ENCODE results near the gene PPP1R3E. TPM values are rescaled to one million over a fixed set of nuclear protein-coding genes. Genes with fewer than 3 reads are reported as not detected.

PPP1R3E gene
- total and polyA plus RNA-seq, 2 of the 13 experiments (the other 11 are each of a cell fraction or from before 2014, with no cell fraction given) = 16.5 to 26.5 TPM

DNA sequence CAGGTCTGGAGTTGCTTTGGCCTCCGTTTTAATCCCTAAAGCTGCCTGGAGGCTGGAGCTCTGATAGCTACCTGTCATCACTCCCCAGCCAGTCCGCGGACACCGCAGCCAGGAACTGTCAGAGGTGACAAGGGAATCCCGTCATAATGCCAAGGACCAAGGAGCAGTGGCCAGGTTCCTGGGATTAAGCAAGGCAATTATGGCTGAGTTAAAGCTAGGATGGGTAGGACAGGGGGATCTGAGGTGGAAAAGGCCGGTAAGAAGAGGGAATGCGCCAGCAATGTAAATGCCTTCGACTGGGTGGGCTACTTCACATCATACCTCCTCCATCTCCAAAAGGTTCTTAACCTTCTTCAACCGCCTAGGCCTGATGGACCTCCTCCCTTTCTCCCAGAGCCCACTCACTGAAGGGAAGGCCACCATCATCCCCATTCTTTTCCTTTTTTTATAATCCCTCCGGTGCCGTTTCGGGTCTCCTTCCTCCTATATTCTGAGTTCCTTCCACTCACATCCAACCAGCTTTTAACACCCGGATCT, 1.9 kb downstream of the PPP1R3E start (continued):
- TF ChIP-seq ZNF143 (CRISPR knock-in tag; IDR thresholded peaks at IDR 0.05) = no peak
- TF ChIP-seq ZNF619 (CRISPR knock-in tag; IDR thresholded peaks at IDR 0.05) = no peak
- TF ChIP-seq SCMH1 (CRISPR knock-in tag; IDR thresholded peaks at IDR 0.05; ENCODE audit: borderline replicate concordance) = no peak
- TF ChIP-seq PHB2 (IDR thresholded peaks at IDR 0.05; ENCODE audit: partially characterized antibody) = no peak
- no peak for TF ChIP-seq SOX13 (IDR thresholded peaks at IDR 0.05)
- TF ChIP-seq SOX13 (CRISPR knock-in tag; conservative IDR thresholded peaks at IDR 0.05 in 1 of 2, IDR thresholded peaks at IDR 0.05 in 1 of 2) = no peak
- TF ChIP-seq RAD21 (CRISPR knock-in tag; IDR thresholded peaks at IDR 0.05) = no peak
- TF ChIP-seq, protein P1, sequence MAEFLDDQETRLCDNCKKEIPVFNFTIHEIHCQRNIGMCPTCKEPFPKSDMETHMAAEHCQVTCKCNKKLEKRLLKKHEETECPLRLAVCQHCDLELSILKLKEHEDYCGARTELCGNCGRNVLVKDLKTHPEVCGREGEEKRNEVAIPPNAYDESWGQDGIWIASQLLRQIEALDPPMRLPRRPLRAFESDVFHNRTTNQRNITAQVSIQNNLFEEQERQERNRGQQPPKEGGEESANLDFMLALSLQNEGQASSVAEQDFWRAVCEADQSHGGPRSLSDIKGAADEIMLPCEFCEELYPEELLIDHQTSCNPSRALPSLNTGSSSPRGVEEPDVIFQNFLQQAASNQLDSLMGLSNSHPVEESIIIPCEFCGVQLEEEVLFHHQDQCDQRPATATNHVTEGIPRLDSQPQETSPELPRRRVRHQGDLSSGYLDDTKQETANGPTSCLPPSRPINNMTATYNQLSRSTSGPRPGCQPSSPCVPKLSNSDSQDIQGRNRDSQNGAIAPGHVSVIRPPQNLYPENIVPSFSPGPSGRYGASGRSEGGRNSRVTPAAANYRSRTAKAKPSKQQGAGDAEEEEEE (CRISPR knock-in tag; IDR thresholded peaks at IDR 0.05; ENCODE audit: borderline replicate concordance) = no peak
- TF ChIP-seq NKX3-1 (CRISPR knock-in tag; IDR thresholded peaks at IDR 0.05) = no peak
- no peak for TF ChIP-seq WIZ (CRISPR knock-in tag; IDR thresholded peaks at IDR 0.05)
- TF ChIP-seq SIN3A (IDR thresholded peaks at IDR 0.05; ENCODE audit: borderline replicate concordance, low read depth, low read length) = peak; percentile 67; the same call in 1 of the 2 replicates
- no peak for TF ChIP-seq ZNF563 (CRISPR knock-in tag; IDR thresholded peaks at IDR 0.05)
- no peak for TF ChIP-seq PHF21A (CRISPR knock-in tag; IDR thresholded peaks at IDR 0.05)
- TF ChIP-seq, protein P2, sequence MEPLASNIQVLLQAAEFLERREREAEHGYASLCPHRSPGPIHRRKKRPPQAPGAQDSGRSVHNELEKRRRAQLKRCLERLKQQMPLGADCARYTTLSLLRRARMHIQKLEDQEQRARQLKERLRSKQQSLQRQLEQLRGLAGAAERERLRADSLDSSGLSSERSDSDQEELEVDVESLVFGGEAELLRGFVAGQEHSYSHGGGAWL (CRISPR knock-in tag; IDR thresholded peaks at IDR 0.05) = no peak; the same call in 1 of the 2 replicates
- TF ChIP-seq ZNF672 (CRISPR knock-in tag; IDR thresholded peaks at IDR 0.05) = no peak
- TF ChIP-seq KLF16 (CRISPR knock-in tag; IDR thresholded peaks at IDR 0.05) = no peak
- no peak for TF ChIP-seq NCOR1 (IDR thresholded peaks at IDR 0.05; ENCODE audit: borderline replicate concordance, low read length)
- no peak for TF ChIP-seq NCOA5 (CRISPR knock-in tag; IDR thresholded peaks at IDR 0.05)
- TF ChIP-seq, protein P3, sequence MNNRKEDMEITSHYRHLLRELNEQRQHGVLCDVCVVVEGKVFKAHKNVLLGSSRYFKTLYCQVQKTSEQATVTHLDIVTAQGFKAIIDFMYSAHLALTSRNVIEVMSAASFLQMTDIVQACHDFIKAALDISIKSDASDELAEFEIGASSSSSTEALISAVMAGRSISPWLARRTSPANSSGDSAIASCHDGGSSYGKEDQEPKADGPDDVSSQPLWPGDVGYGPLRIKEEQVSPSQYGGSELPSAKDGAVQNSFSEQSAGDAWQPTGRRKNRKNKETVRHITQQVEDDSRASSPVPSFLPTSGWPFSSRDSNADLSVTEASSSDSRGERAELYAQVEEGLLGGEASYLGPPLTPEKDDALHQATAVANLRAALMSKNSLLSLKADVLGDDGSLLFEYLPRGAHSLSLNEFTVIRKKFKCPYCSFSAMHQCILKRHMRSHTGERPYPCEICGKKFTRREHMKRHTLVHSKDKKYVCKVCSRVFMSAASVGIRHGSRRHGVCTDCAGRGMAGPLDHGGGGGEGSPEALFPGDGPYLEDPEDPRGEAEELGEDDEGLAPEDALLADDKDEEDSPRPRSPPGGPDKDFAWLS (CRISPR knock-in tag; IDR thresholded peaks at IDR 0.05; ENCODE audit: borderline replicate concordance) = 0 out of 2 replicates have a peak, but pooled peaks have one; percentile 22
- TF ChIP-seq, protein P4, sequence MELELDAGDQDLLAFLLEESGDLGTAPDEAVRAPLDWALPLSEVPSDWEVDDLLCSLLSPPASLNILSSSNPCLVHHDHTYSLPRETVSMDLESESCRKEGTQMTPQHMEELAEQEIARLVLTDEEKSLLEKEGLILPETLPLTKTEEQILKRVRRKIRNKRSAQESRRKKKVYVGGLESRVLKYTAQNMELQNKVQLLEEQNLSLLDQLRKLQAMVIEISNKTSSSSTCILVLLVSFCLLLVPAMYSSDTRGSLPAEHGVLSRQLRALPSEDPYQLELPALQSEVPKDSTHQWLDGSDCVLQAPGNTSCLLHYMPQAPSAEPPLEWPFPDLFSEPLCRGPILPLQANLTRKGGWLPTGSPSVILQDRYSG (CRISPR knock-in tag; IDR thresholded peaks at IDR 0.05) = no peak
- no peak for TF ChIP-seq SMARCC2 (IDR thresholded peaks at IDR 0.05)
- TF ChIP-seq ATRX (CRISPR knock-in tag; IDR thresholded peaks at IDR 0.05; ENCODE audit: borderline replicate concordance) = 0 out of 2 replicates have a peak, but pooled peaks have one; percentile 55
- no peak for TF ChIP-seq ZNF20 (CRISPR knock-in tag; IDR thresholded peaks at IDR 0.05)
- no peak for TF ChIP-seq ZNF775 (CRISPR knock-in tag; IDR thresholded peaks at IDR 0.05; ENCODE audit: borderline replicate concordance)
- no peak for TF ChIP-seq ZNF577 (CRISPR knock-in tag; IDR thresholded peaks at IDR 0.05; ENCODE audit: borderline replicate concordance, low read depth)
